Measurements from ENCODE around the gene NUDT3.

GRCh38 chr6:34342247-34342646 is 50.2 kb downstream of the NUDT3 start:
- TF ChIP-seq EP300 (IDR thresholded peaks at IDR 0.05), result no peak
- no peak for TF ChIP-seq CTCF (IDR thresholded peaks at IDR 0.05)

All from gastroesophageal sphincter (tissue), 3 donors.